Activated naive CD8-positive, alpha-beta T cell (primary cell): ENCODE data around the gene ALPL.
"Not testable (repeated sequence)": the region's sequence is repeated elsewhere in the genome, so short reads cannot be mapped to it uniquely, and the experiment has no call there.

Experiments used
- H3K27ac Mint-ChIP-seq: one replicate; pipeline ENCODE4 v1.8.0; 2021; ENCODE audit warnings: mixed read lengths
- H3K27me3 Mint-ChIP-seq: one replicate; pipeline ENCODE4 v1.8.0; 2021; ENCODE audit warnings: mixed read lengths
- H3K36me3 Mint-ChIP-seq: one replicate; pipeline ENCODE4 v1.8.0; 2021; ENCODE audit warnings: mixed read lengths
- H3K4me1 Mint-ChIP-seq: one replicate; pipeline ENCODE4 v1.8.0; 2021; ENCODE audit warnings: low read depth, mixed read lengths
- H3K4me3 Mint-ChIP-seq: one replicate; pipeline ENCODE4 v1.8.0; 2021; ENCODE audit warnings: mild to moderate bottlenecking, mixed read lengths
- H3K9me3 Mint-ChIP-seq: one replicate; pipeline ENCODE4 v1.8.0; 2021; ENCODE audit warnings: low read depth, mixed read lengths

The ALPL gene

GRCh38 chr1:21509351-21510112, at the start of gene ALPL:
Gene ALPL (plus strand): TSS chr1:21509423. CDS start chr1:21554082, 44,659 bp downstream.
- H3K36me3 Mint-ChIP-seq = no peaks in the 10 kb centered on the region
- peak within 1 kb of the TSS; percentile 85 for H3K4me3 Mint-ChIP-seq
- H3K9me3 Mint-ChIP-seq = no peaks in the 10 kb centered on the region
- H3K27ac Mint-ChIP-seq = peak within 1 kb of the TSS; percentile 16
- H3K4me1 Mint-ChIP-seq = peaks cover 9% of the 10 kb centered on the region
- H3K27me3 Mint-ChIP-seq = peaks cover 40% of the 10 kb centered on the region

- H3K4me1 Mint-ChIP-seq, H3K36me3 Mint-ChIP-seq, H3K27ac Mint-ChIP-seq, H3K4me3 Mint-ChIP-seq, H3K27me3 Mint-ChIP-seq, H3K9me3 Mint-ChIP-seq: not testable (repeated sequence)
Observed at GRCh38 chr1:21465127-21465526, 44.1 kb upstream of the ALPL start.

- H3K36me3 Mint-ChIP-seq, H3K4me3 Mint-ChIP-seq, H3K27me3 Mint-ChIP-seq, H3K27ac Mint-ChIP-seq, H3K9me3 Mint-ChIP-seq, H3K4me1 Mint-ChIP-seq: not testable (repeated sequence)
Observed at GRCh38 chr1:21467946-21468345, 41.3 kb upstream of the ALPL start.

- Mint-ChIP-seq H3K36me3 (peaks cover 10% of the 10 kb centered on the region), H3K4me3 (no peak overlapping the region), H3K27me3 (no peaks in the 10 kb centered on the region), H3K9me3 (no peaks in the 10 kb centered on the region), H3K27ac (no peak overlapping the region), H3K4me1 (peaks cover 3% of the 10 kb centered on the region)
Observed at GRCh38 chr1:21468599-21468998, 40.6 kb upstream of the ALPL start.

DNA sequence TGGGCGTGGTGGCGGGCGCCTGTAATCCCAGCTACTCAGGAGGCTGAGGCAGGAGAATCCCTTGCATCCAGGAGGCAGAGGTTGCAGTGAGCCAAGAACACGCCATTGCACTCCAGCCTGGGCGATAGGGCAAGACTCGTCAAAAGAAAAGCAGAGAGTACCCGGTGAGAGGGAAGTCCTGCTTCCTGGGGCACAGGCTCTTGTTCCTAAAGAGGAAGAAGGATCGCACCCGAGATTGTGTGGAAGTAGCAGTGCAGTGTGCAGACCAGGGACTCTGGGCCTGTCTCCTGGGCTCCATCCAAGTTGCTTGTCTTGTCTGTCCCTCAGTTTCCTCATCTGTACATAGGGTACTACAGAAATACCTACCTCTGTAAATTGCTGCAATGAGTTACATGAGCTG, 39.6 kb upstream of the ALPL start:
- H3K36me3 Mint-ChIP-seq = peaks cover 13% of the 10 kb centered on the region
- no peak overlapping the region for H3K4me3 Mint-ChIP-seq
- peaks cover 3% of the 10 kb centered on the region for H3K4me1 Mint-ChIP-seq
- H3K27ac Mint-ChIP-seq = no peak overlapping the region
- H3K27me3 Mint-ChIP-seq = no peaks in the 10 kb centered on the region
- H3K9me3 Mint-ChIP-seq = no peaks in the 10 kb centered on the region

GRCh38 chr1:21472861-21473260, 36.4 kb upstream of the ALPL start:
- Mint-ChIP-seq H3K36me3 (peaks cover 18% of the 10 kb centered on the region), H3K9me3 (no peaks in the 10 kb centered on the region), H3K4me3 (no peak overlapping the region), H3K27me3 (no peaks in the 10 kb centered on the region), H3K27ac (no peak overlapping the region), H3K4me1 (peaks cover 3% of the 10 kb centered on the region)

GRCh38 chr1:21478356-21478755, 30.9 kb upstream of the ALPL start:
- no peak overlapping the region for H3K27ac Mint-ChIP-seq
- H3K9me3 Mint-ChIP-seq = no peaks in the 10 kb centered on the region
- no peak overlapping the region for H3K4me3 Mint-ChIP-seq
- peaks cover 18% of the 10 kb centered on the region for H3K36me3 Mint-ChIP-seq
- no peaks in the 10 kb centered on the region for H3K4me1 Mint-ChIP-seq
- no peaks in the 10 kb centered on the region for H3K27me3 Mint-ChIP-seq

- H3K27ac Mint-ChIP-seq, H3K27me3 Mint-ChIP-seq, H3K36me3 Mint-ChIP-seq, H3K9me3 Mint-ChIP-seq, H3K4me3 Mint-ChIP-seq, H3K4me1 Mint-ChIP-seq: not testable (repeated sequence)
Observed at GRCh38 chr1:21483881-21484280, 25.3 kb upstream of the ALPL start.

- Mint-ChIP-seq H3K27me3 (peaks cover 3% of the 10 kb centered on the region), H3K4me3 (no peak overlapping the region), H3K27ac (no peak overlapping the region), H3K4me1 (peaks cover 8% of the 10 kb centered on the region), H3K9me3 (no peaks in the 10 kb centered on the region), H3K36me3 (no peaks in the 10 kb centered on the region)
Observed at GRCh38 chr1:21489146-21489545, 20.1 kb upstream of the ALPL start.

DNA sequence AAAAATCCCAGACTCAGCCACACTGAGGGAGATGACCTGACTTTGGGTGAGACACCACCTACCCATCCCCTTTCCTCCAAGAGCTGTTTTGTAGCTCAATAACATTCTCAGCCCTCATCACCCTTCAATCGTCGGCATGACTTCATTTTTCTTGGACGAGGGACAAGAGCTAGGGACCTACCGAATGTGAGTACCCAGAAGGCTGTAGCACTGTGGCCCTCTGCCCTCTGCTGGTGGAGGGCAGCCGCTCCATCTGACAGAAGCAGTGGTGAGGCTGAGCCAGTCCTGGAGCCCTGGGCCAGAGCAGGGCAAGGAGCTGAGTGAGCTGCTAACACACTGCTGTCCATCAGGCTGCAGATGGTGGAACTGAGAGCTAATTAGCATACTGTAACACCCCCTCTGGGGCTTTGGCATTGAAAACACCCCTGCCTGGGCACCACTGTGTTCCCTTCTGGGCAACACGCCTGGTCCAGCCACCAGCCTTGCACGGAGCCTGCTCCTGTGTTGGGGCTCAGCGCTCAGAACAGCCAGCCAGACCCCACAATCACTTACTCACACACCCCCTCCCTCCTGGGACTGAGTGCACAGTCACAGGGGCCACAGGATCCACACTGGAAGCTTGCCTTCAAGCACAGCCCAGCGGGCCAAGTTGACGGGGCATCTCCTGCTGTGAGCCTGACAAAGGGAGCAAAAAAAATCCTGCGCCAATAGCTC, 18.3 kb upstream of the ALPL start:
- Mint-ChIP-seq H3K27me3 (peaks cover 3% of the 10 kb centered on the region), H3K4me3 (no peak overlapping the region), H3K9me3 (no peaks in the 10 kb centered on the region), H3K4me1 (peaks cover 8% of the 10 kb centered on the region), H3K27ac (no peak overlapping the region), H3K36me3 (no peaks in the 10 kb centered on the region)

- Mint-ChIP-seq H3K4me1 (peaks cover 8% of the 10 kb centered on the region), H3K4me3 (no peak overlapping the region), H3K27ac (no peak overlapping the region), H3K27me3 (peaks cover 3% of the 10 kb centered on the region), H3K36me3 (no peaks in the 10 kb centered on the region), H3K9me3 (no peaks in the 10 kb centered on the region)
Observed at GRCh38 chr1:21491488-21492355, 17.5 kb upstream of the ALPL start.

- H3K9me3 Mint-ChIP-seq = no peaks in the 10 kb centered on the region
Observed at GRCh38 chr1:21492356-21492625, 16.9 kb upstream of the ALPL start.

GRCh38 chr1:21494196-21494595, 15.0 kb upstream of the ALPL start:
- Mint-ChIP-seq H3K27ac (no peak overlapping the region), H3K4me3 (no peak overlapping the region), H3K27me3 (no peaks in the 10 kb centered on the region), H3K4me1 (no peaks in the 10 kb centered on the region), H3K36me3 (no peaks in the 10 kb centered on the region), H3K9me3 (no peaks in the 10 kb centered on the region)

More at GRCh38 chr1:21492356-21492625, 16.9 kb upstream of the ALPL start:
- Mint-ChIP-seq H3K27ac (no peak overlapping the region), H3K36me3 (no peaks in the 10 kb centered on the region), H3K4me1 (peaks cover 8% of the 10 kb centered on the region), H3K27me3 (peaks cover 3% of the 10 kb centered on the region), H3K4me3 (no peak overlapping the region)

GRCh38 chr1:21495225-21495820, 13.9 kb upstream of the ALPL start:
- Mint-ChIP-seq H3K9me3 (no peaks in the 10 kb centered on the region), H3K27ac (no peak overlapping the region), H3K36me3 (no peaks in the 10 kb centered on the region), H3K27me3 (peaks cover 1% of the 10 kb centered on the region), H3K4me3 (no peak overlapping the region), H3K4me1 (no peaks in the 10 kb centered on the region)

- H3K27me3 Mint-ChIP-seq = peaks cover 1% of the 10 kb centered on the region
- H3K4me3 Mint-ChIP-seq = no peak overlapping the region
Observed at GRCh38 chr1:21496063-21496462, 13.2 kb upstream of the ALPL start.

More at GRCh38 chr1:21496063-21496462, 13.2 kb upstream of the ALPL start:
- Mint-ChIP-seq H3K4me1 (no peaks in the 10 kb centered on the region), H3K9me3 (no peaks in the 10 kb centered on the region), H3K27ac (no peak overlapping the region), H3K36me3 (no peaks in the 10 kb centered on the region)
